SK-N-SH (cell line): ENCODE data around the gene MBLAC1. TPM values are rescaled to one million over a fixed set of nuclear protein-coding genes. Genes with fewer than 3 reads are reported as not detected.

Source experiments
- CTCF ChIA-PET: fragments of 300-600, 350-600 bp; formaldehyde crosslinking; extraction: SDS; loops from one replicate; lab custom pipeline; 2021; lab: Yijun Ruan, JAX
- POLR2A ChIA-PET: fragments of 350-600 bp; sonication (Branson Sonifier 250); formaldehyde crosslinking; extraction: SDS; loops from one replicate; lab custom pipeline; 2020; ENCODE audit warnings: antibody characterized with exemption, inconsistent platforms; lab: Yijun Ruan, JAX
- DNase-seq: peaks from one replicate; pipeline ENCODE4 v3.0.0; 2012
- H2AFZ ChIP-seq: fragments of 200-600 bp; sonication (generic); 2 replicates; pipeline ENCODE4 v1.8.1; 2016; ENCODE audit warnings: antibody characterized with exemption, mild to moderate bottlenecking, low read depth
- H3F3A ChIP-seq: fragments of 200-600 bp; sonication (generic); replicated peaks from 2 replicates; pipeline ENCODE3; 2016; ENCODE audit warnings: antibody characterized with exemption, mild to moderate bottlenecking; ENCODE audit not compliant: insufficient read depth
- H3K27ac ChIP-seq, 2 experiments: fragments of 200-500 bp in 1 of 2; fragments of 200-600 bp in 1 of 2; sonication (Bioruptor generic) in 1 of 2; sonication (generic), shearing (Covaris generic) in 1 of 2; 2 replicates each; pipeline versions ENCODE4 v1.5.1 to v1.6.1; 2014 to 2016; ENCODE audit warnings: low read depth in 2 of 2, inconsistent platforms in 1 of 2, low read length in 1 of 2, mild to moderate bottlenecking in 1 of 2, mixed read lengths in 1 of 2
- H3K27me3 ChIP-seq: fragments of 200-600 bp; sonication (generic), shearing (Covaris generic); 2 replicates; pipeline ENCODE4 v1.6.1; 2016; ENCODE audit warnings: mixed run types; ENCODE audit not compliant: insufficient read depth
- H3K36me3 ChIP-seq, 2 experiments: fragments of 200-500 bp in 1 of 2; fragments of 200-600 bp in 1 of 2; sonication (Bioruptor generic) in 1 of 2; sonication (generic) in 1 of 2; replicated peaks in 1 of 2; 2 replicates each; pipeline versions ENCODE3 to v1.5.1; 2014 to 2016; ENCODE audit warnings: low read length in 1 of 2, mild to moderate bottlenecking in 1 of 2; ENCODE audit not compliant: insufficient read depth in 2 of 2, control insufficient read depth in 1 of 2
- H3K4me1 ChIP-seq, 2 experiments: fragments of 200-500 bp in 1 of 2; fragments of 200-600 bp in 1 of 2; sonication (Bioruptor generic) in 1 of 2; sonication (generic), shearing (Covaris generic) in 1 of 2; 2 replicates each; pipeline versions ENCODE4 v1.5.1 to v1.6.1; 2014 to 2016; ENCODE audit warnings: low read depth in 1 of 2, low read length in 1 of 2, mixed run types in 1 of 2; ENCODE audit not compliant: insufficient read depth in 2 of 2, control insufficient read depth in 1 of 2
- H3K4me2 ChIP-seq: fragments of 200-600 bp; sonication (generic), shearing (Covaris generic); 2 replicates; pipeline ENCODE4 v1.6.1; 2017; ENCODE audit warnings: mixed run types
- H3K4me3 ChIP-seq, 2 experiments: fragments of 200-500 bp in 1 of 2; fragments of 200-600 bp in 1 of 2; sonication (Bioruptor generic) in 1 of 2; sonication (generic), shearing (Covaris generic) in 1 of 2; 2 replicates each; pipeline versions ENCODE4 v1.5.1 to v1.8.1; 2014 to 2016; ENCODE audit warnings: low read depth in 2 of 2, inconsistent platforms in 1 of 2, low read length in 1 of 2, mild to moderate bottlenecking in 1 of 2, mixed read lengths in 1 of 2, moderate library complexity in 1 of 2
- H3K79me2 ChIP-seq: fragments of 200-600 bp; sonication (generic); 2 replicates; pipeline ENCODE4 v1.8.1; 2017; ENCODE audit warnings: mild to moderate bottlenecking; ENCODE audit not compliant: insufficient read depth
- H3K9ac ChIP-seq: fragments of 200-600 bp; sonication (generic); 2 replicates; pipeline ENCODE4 v1.6.1; 2017; ENCODE audit warnings: mixed run types
- H3K9me2 ChIP-seq: fragments of 200-600 bp; sonication (generic); 2 replicates; pipeline ENCODE4 v1.6.1; 2017; ENCODE audit warnings: mixed run types
- H3K9me3 ChIP-seq: fragments of 200-600 bp; sonication (generic); 2 replicates; pipeline ENCODE4 v1.6.1; 2017; ENCODE audit warnings: mixed run types, mild to moderate bottlenecking, moderate library complexity
- H4K20me1 ChIP-seq: fragments of 200-600 bp; sonication (generic); 2 replicates; pipeline ENCODE4 v1.6.1; 2017; ENCODE audit warnings: mild to moderate bottlenecking, mixed run types; ENCODE audit not compliant: insufficient read depth
- CHD2 ChIP-seq: fragments of 150-350 bp; IDR thresholded peaks from 2 replicates; pipeline ENCODE4 v1.6.1; 2018; ENCODE audit warnings: low read length; ENCODE audit not compliant: partially characterized antibody
- ELF1 ChIP-seq: IDR thresholded peaks from 2 replicates; pipeline ENCODE4 v1.4.0; 2012
- FOSL2 ChIP-seq: IDR thresholded peaks from 2 replicates; pipeline ENCODE4 v1.4.0; 2012; ENCODE audit warnings: low read depth, mild to moderate bottlenecking, moderate library complexity, borderline replicate concordance
- FOXM1 ChIP-seq: IDR thresholded peaks from 2 replicates; pipeline ENCODE4 v1.4.0; 2012; ENCODE audit warnings: low read depth, mild to moderate bottlenecking
- GABPA ChIP-seq: IDR thresholded peaks from 2 replicates; pipeline ENCODE4 v1.4.0; 2012; ENCODE audit warnings: low read depth, mild to moderate bottlenecking
- GATA2 ChIP-seq: sonication (generic); formaldehyde crosslinking; IDR thresholded peaks from 2 replicates; pipeline ENCODE4 v1.5.0; 2020; ENCODE audit warnings: mild to moderate bottlenecking, missing genetic modification reagents
- JUND ChIP-seq: IDR thresholded peaks from 2 replicates; pipeline ENCODE4 v1.4.0; 2012
- NFIC ChIP-seq: IDR thresholded peaks from 2 replicates; pipeline ENCODE4 v1.4.0; 2012; ENCODE audit warnings: borderline replicate concordance
- POLR2AphosphoS5 ChIP-seq: IDR thresholded peaks from 2 replicates; pipeline ENCODE4 v1.6.1; 2012; ENCODE audit warnings: low read depth, low read length
- SIN3A ChIP-seq: IDR thresholded peaks from 2 replicates; pipeline ENCODE4 v1.6.1; 2012; ENCODE audit warnings: low read depth, mild to moderate bottlenecking, low read length, moderate library complexity, borderline replicate concordance
- TCF12 ChIP-seq: IDR thresholded peaks from 2 replicates; pipeline ENCODE4 v1.4.0; 2012
- WGBS: methylation state at CpG from one replicate; pipeline ENCODE4 v1.1.6; 2017; ENCODE audit warnings: low lambda C conversion rate; 5-methylcytosine and 5-hydroxymethylcytosine counted together
- polyA plus RNA-seq, 3 experiments: library from polyadenylated mRNA; depleted of rRNA; stranded (reverse); fragments of >200 nt; gene quantifications; 2 replicates each; pipeline ENCODE4 v1.2.3, GENCODE V29; 2012
- TF ChIP-seq, protein P1 (sequence below): IDR thresholded peaks from 2 replicates; pipeline ENCODE4 v1.4.0; 2012; ENCODE audit warnings: low read depth, borderline replicate concordance
- TF ChIP-seq, protein P2 (sequence below): fragments of 150-350 bp; IDR thresholded peaks from 2 replicates; pipeline ENCODE4 v1.6.1; 2017; ENCODE audit warnings: antibody characterized with exemption, low read length, low read depth, borderline replicate concordance

MBLAC1 gene
- polyA plus RNA-seq, 1 of the 3 experiments (the other 2 are of a cell fraction): 4.4 TPM

GRCh38 chr7:100166317-100166940, 39.7 kb downstream of the MBLAC1 start:
- Histone ChIP-seq H3K9ac (no peak overlapping the region), H3K27ac (no peak overlapping the region), H4K20me1 (no peaks in the 10 kb centered on the region), H3K9me3 (no peaks in the 10 kb centered on the region), H3K4me2 (no peak overlapping the region), H3K36me3 (no peaks in the 10 kb centered on the region), H3K79me2 (no peaks in the 10 kb centered on the region), H3K4me3 (no peak overlapping the region), H2AFZ (no peak overlapping the region), H3K27me3 (no peaks in the 10 kb centered on the region), H3F3A (peaks cover 18% of the 10 kb centered on the region), H3K9me2 (no peaks in the 10 kb centered on the region), H3K4me1 (peaks cover 0 to 18% of the 10 kb centered on the region in 2 experiments; a peak in 1 of 4 replicates)
- CTCF ChIA-PET: interaction anchor here (1.4 to 4.0 kb wide), 2 partner anchors 8 to 34 kb away, joined by 3 to 39 read pairs; no protein-coding TSS in a partner anchor
- POLR2A ChIA-PET: interaction anchor here (0.5 to 2.0 kb wide), 5 partner anchors 10 to 37 kb away, joined by 3 to 7 read pairs (median 4); partner anchors contain the start of genes GPC2 and STAG3
- DNase-seq: peak; percentile 21
- 90% methylated on average over 16 of the region's 16 CpGs for WGBS
- no peak for TF ChIP-seq GATA2
- no peak for TF ChIP-seq JUND
- TF ChIP-seq, protein P1, sequence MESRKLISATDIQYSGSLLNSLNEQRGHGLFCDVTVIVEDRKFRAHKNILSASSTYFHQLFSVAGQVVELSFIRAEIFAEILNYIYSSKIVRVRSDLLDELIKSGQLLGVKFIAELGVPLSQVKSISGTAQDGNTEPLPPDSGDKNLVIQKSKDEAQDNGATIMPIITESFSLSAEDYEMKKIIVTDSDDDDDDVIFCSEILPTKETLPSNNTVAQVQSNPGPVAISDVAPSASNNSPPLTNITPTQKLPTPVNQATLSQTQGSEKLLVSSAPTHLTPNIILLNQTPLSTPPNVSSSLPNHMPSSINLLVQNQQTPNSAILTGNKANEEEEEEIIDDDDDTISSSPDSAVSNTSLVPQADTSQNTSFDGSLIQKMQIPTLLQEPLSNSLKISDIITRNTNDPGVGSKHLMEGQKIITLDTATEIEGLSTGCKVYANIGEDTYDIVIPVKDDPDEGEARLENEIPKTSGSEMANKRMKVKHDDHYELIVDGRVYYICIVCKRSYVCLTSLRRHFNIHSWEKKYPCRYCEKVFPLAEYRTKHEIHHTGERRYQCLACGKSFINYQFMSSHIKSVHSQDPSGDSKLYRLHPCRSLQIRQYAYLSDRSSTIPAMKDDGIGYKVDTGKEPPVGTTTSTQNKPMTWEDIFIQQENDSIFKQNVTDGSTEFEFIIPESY: no peak
- TF ChIP-seq POLR2AphosphoS5: no peak
- TF ChIP-seq FOSL2: no peak

DNA sequence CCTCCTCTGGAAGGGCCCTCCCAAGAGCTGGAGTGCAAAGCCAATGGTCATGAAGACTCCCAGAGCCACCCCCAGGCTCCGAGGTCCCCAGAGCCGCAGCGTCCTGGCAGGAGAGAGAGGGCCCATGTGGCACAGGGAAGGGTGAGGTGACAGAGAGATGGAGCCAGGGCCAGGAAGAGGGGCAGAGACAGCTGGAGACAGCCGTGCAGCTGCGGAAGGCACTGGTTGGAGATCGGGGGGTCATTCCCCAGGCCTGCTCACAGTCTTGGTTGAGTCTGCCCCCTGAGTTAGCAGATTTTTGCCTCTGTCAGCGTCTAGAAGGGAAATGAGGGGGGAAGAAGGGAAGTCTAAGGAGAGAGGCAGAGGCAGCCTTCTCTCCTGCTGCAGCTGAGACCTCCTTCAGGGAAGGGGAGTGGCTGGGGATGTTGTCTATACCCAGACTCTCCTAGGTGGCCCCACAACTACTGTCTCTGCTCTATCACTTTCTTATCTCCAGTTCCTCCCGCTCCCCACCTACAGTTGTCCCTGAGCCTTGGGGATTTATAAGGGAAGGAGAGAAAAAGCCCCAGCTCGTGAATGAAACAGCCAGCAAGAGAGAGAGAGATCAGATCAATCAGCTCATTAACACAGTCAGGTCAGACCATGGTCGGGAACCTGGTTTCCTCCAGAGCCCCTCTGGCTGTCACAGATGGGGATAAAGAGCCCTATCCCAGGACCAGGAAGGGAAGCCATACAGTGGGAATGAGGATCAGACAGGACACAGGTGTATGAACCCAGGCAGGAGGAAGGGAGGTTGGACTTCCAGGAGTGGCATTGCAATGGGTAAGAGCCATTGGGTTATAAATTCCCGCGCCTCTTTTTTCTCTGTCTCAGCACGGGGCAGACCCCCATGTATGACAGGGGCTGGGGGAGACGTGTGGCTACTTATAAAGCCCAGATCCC, 40.5 kb downstream of the MBLAC1 start:
- Histone ChIP-seq H3K4me1 (peaks cover 0 to 18% of the 10 kb centered on the region in 2 experiments; a peak in 1 of 4 replicates), H3K27ac (no peak overlapping the region), H3K9me2 (no peaks in the 10 kb centered on the region), H4K20me1 (no peaks in the 10 kb centered on the region), H3K27me3 (no peaks in the 10 kb centered on the region), H3K36me3 (no peaks in the 10 kb centered on the region), H3K4me2 (peak overlapping the region; percentile 71), H3F3A (peaks cover 18% of the 10 kb centered on the region), H3K9ac (no peak overlapping the region), H3K9me3 (no peaks in the 10 kb centered on the region), H3K4me3 (peak overlapping the region; percentile 36 to 41; a peak in 3 of 4 replicates), H3K79me2 (no peaks in the 10 kb centered on the region), H2AFZ (0 out of 2 replicates have a peak overlapping the region, but pooled peaks have one; percentile 82)
- TF ChIP-seq ELF1 (no peak), NFIC (no peak), POLR2AphosphoS5 (no peak), SIN3A (no peak), TCF12 (no peak), FOXM1 (no peak), CHD2 (no peak), GABPA (no peak)
- TF ChIP-seq, protein P2, sequence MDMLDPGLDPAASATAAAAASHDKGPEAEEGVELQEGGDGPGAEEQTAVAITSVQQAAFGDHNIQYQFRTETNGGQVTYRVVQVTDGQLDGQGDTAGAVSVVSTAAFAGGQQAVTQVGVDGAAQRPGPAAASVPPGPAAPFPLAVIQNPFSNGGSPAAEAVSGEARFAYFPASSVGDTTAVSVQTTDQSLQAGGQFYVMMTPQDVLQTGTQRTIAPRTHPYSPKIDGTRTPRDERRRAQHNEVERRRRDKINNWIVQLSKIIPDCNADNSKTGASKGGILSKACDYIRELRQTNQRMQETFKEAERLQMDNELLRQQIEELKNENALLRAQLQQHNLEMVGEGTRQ: no peak
- WGBS: 66% methylated on average over 14 of the region's 14 CpGs
- peak; percentile 70 for DNase-seq
- POLR2A ChIA-PET: interaction anchor here (0.5 to 2.0 kb wide), 8 partner anchors 9 to 38 kb away, joined by 3 to 7 read pairs (median 4); partner anchors contain the start of gene LAMTOR4
- CTCF ChIA-PET: interaction anchor here (0.8 to 4.0 kb wide), 8 partner anchors 8 to 240 kb away, joined by 3 to 39 read pairs (median 3); no protein-coding TSS in a partner anchor
